ENCODE results near the gene CTTNBP2NL.
A peak's percentile ranks its signal among the peaks of the same experiment; 100 is the strongest.
"Not testable (repeated sequence)": the region's sequence is repeated elsewhere in the genome, so short reads cannot be mapped to it uniquely, and the experiment has no call there.

CTTNBP2NL gene

GRCh38 chr1:112449630-112449983 is 53.6 kb downstream of the CTTNBP2NL start:
- Histone ChIP-seq H3K27ac (ENCODE audit: low read length, poor library complexity, severe bottlenecking) (no peak overlapping the region), H3K18ac (ENCODE audit: low read depth in 1 of 2, low read length in 2 of 2) (no peak overlapping the region), H4K8ac (ENCODE audit: low read length) (no peak overlapping the region)

GRCh38 chr1:112450773-112451172 is 54.8 kb downstream of the CTTNBP2NL start:
- no peak overlapping the region for H3K27ac ChIP-seq (ENCODE audit: low read length, poor library complexity, severe bottlenecking)
- H2BK120ac ChIP-seq (ENCODE audit: low read depth, low read length): no peak overlapping the region
- no peak overlapping the region for H3K23ac ChIP-seq (ENCODE audit: low read length in 2 of 2)
- peaks cover 7% of the 10 kb centered on the region for H3K4me1 ChIP-seq (ENCODE audit: control insufficient read depth, insufficient read depth, low read depth, low read length)
- DNase-seq: no peak
- H3K14ac ChIP-seq (ENCODE audit: low read length in 2 of 2): no peak overlapping the region
- no peak overlapping the region for H2AK5ac ChIP-seq (ENCODE audit: low read length, severe bottlenecking)
- H3K9ac ChIP-seq (ENCODE audit: low read length): no peak overlapping the region
- H3K18ac ChIP-seq (ENCODE audit: low read depth in 1 of 2, low read length in 2 of 2): no peak overlapping the region
- no peak overlapping the region for H2AFZ ChIP-seq (ENCODE audit: low read depth, low read length)
- H3K4me2 ChIP-seq (ENCODE audit: low read length, poor library complexity, severe bottlenecking): no peak overlapping the region
- no peak overlapping the region for H3K4ac ChIP-seq (ENCODE audit: low read depth in 1 of 2, low read length in 2 of 2)
- no peak overlapping the region for H4K8ac ChIP-seq (ENCODE audit: low read length)
- H3K4me3 ChIP-seq (ENCODE audit: insufficient read depth in 1 of 2, low read depth in 1 of 2, low read length in 2 of 2): no peak overlapping the region
- H2BK12ac ChIP-seq (ENCODE audit: low read length in 2 of 2): no peak overlapping the region
- H3K9me3 ChIP-seq (ENCODE audit: control insufficient read depth, low read length): no peaks in the 10 kb centered on the region
- H3K79me1 ChIP-seq (replicated peaks; ENCODE audit: low read length, poor library complexity, severe bottlenecking): peaks cover 13% of the 10 kb centered on the region
- H2BK15ac ChIP-seq (ENCODE audit: low read depth, poor library complexity, severe bottlenecking): no peak overlapping the region
- H2BK5ac ChIP-seq (ENCODE audit: low read depth, low read length, poor library complexity, severe bottlenecking): no peak overlapping the region
- no peak overlapping the region for H4K91ac ChIP-seq (ENCODE audit: low read length)
- H3K27me3 ChIP-seq (ENCODE audit: control insufficient read depth in 1 of 2, insufficient read depth in 1 of 2, low read length in 2 of 2): no peaks in the 10 kb centered on the region
- peaks cover 18 to 57% of the 10 kb centered on the region in 2 experiments for H3K36me3 ChIP-seq (ENCODE audit: control insufficient read depth in 1 of 2, insufficient read depth in 2 of 2, low read depth in 1 of 2, low read length in 2 of 2)

More at GRCh38 chr1:112449630-112449983, 53.6 kb downstream of the CTTNBP2NL start:
- Histone ChIP-seq H4K91ac (ENCODE audit: low read length) (no peak overlapping the region), H3K4me1 (ENCODE audit: control insufficient read depth, insufficient read depth, low read depth, low read length) (peaks cover 7% of the 10 kb centered on the region), H2AFZ (ENCODE audit: low read depth, low read length) (no peak overlapping the region), H3K14ac (ENCODE audit: low read length in 2 of 2) (no peak overlapping the region), H3K4ac (ENCODE audit: low read depth in 1 of 2, low read length in 2 of 2) (no peak overlapping the region), H3K9ac (ENCODE audit: low read length) (no peak overlapping the region), H3K27me3 (ENCODE audit: control insufficient read depth in 1 of 2, insufficient read depth in 1 of 2, low read length in 2 of 2) (no peaks in the 10 kb centered on the region), H3K23ac (ENCODE audit: low read length in 2 of 2) (no peak overlapping the region), H2BK5ac (ENCODE audit: low read depth, low read length, poor library complexity, severe bottlenecking) (no peak overlapping the region), H3K9me3 (ENCODE audit: control insufficient read depth, low read length) (no peaks in the 10 kb centered on the region), H3K79me1 (replicated peaks; ENCODE audit: low read length, poor library complexity, severe bottlenecking) (peaks cover 13% of the 10 kb centered on the region), H2BK12ac (ENCODE audit: low read length in 2 of 2) (no peak overlapping the region), H2BK15ac (ENCODE audit: low read depth, poor library complexity, severe bottlenecking) (no peak overlapping the region), H2AK5ac (ENCODE audit: low read length, severe bottlenecking) (no peak overlapping the region), H3K36me3 (ENCODE audit: control insufficient read depth in 1 of 2, insufficient read depth in 2 of 2, low read depth in 1 of 2, low read length in 2 of 2) (peaks cover 14 to 46% of the 10 kb centered on the region in 2 experiments), H3K4me3 (ENCODE audit: insufficient read depth in 1 of 2, low read depth in 1 of 2, low read length in 2 of 2) (no peak overlapping the region), H3K4me2 (ENCODE audit: low read length, poor library complexity, severe bottlenecking) (no peak overlapping the region), H2BK120ac (ENCODE audit: low read depth, low read length) (no peak overlapping the region)
- DNase-seq: no peak

GRCh38 chr1:112451301-112451700 is 55.3 kb downstream of the CTTNBP2NL start:
- H3K4me3 ChIP-seq (ENCODE audit: insufficient read depth in 1 of 2, low read depth in 1 of 2, low read length in 2 of 2); H3K18ac ChIP-seq (ENCODE audit: low read depth in 1 of 2, low read length in 2 of 2); H3K9ac ChIP-seq (ENCODE audit: low read length); H3K4me1 ChIP-seq (ENCODE audit: control insufficient read depth, insufficient read depth, low read depth, low read length); H2BK12ac ChIP-seq (ENCODE audit: low read length in 2 of 2); H3K27me3 ChIP-seq (ENCODE audit: control insufficient read depth in 1 of 2, insufficient read depth in 1 of 2, low read length in 2 of 2); H3K27ac ChIP-seq (ENCODE audit: low read length, poor library complexity, severe bottlenecking); H2BK5ac ChIP-seq (ENCODE audit: low read depth, low read length, poor library complexity, severe bottlenecking); H3K4me2 ChIP-seq (ENCODE audit: low read length, poor library complexity, severe bottlenecking); H4K91ac ChIP-seq (ENCODE audit: low read length); H2AFZ ChIP-seq (ENCODE audit: low read depth, low read length); H3K23ac ChIP-seq (ENCODE audit: low read length in 2 of 2); H3K14ac ChIP-seq (ENCODE audit: low read length in 2 of 2); H2AK5ac ChIP-seq (ENCODE audit: low read length, severe bottlenecking); H3K9me3 ChIP-seq (ENCODE audit: control insufficient read depth, low read length); H2BK120ac ChIP-seq (ENCODE audit: low read depth, low read length); H4K8ac ChIP-seq (ENCODE audit: low read length); H3K4ac ChIP-seq (ENCODE audit: low read depth in 1 of 2, low read length in 2 of 2); H2BK15ac ChIP-seq (ENCODE audit: low read depth, poor library complexity, severe bottlenecking): not testable (repeated sequence)
- peak; percentile 38 for DNase-seq
- H3K79me1 ChIP-seq (replicated peaks; ENCODE audit: low read length, poor library complexity, severe bottlenecking): peaks cover 13% of the 10 kb centered on the region
- WGBS: 46% methylated on average over 3 of the region's 3 CpGs
- peaks cover 23 to 63% of the 10 kb centered on the region in 2 experiments for H3K36me3 ChIP-seq (ENCODE audit: control insufficient read depth in 1 of 2, insufficient read depth in 2 of 2, low read depth in 1 of 2, low read length in 2 of 2)

- DNase-seq: no peak
- WGBS: 100% methylated on average over 1 of the region's 1 CpG
- no peak overlapping the region for H3K4me3 ChIP-seq (ENCODE audit: insufficient read depth in 1 of 2, low read depth in 1 of 2, low read length in 2 of 2)
- no peak overlapping the region for H3K14ac ChIP-seq (ENCODE audit: low read length in 2 of 2)
- no peak overlapping the region for H4K91ac ChIP-seq (ENCODE audit: low read length)
- no peak overlapping the region for H3K27ac ChIP-seq (ENCODE audit: low read length, poor library complexity, severe bottlenecking)
- H3K79me1 ChIP-seq (replicated peaks; ENCODE audit: low read length, poor library complexity, severe bottlenecking): peaks cover 15% of the 10 kb centered on the region
- no peak overlapping the region for H2BK5ac ChIP-seq (ENCODE audit: low read depth, low read length, poor library complexity, severe bottlenecking)
- H2BK15ac ChIP-seq (ENCODE audit: low read depth, poor library complexity, severe bottlenecking): no peak overlapping the region
- no peak overlapping the region for H2AFZ ChIP-seq (ENCODE audit: low read depth, low read length)
- H2AK5ac ChIP-seq (ENCODE audit: low read length, severe bottlenecking): no peak overlapping the region
- H3K4me2 ChIP-seq (ENCODE audit: low read length, poor library complexity, severe bottlenecking): no peak overlapping the region
- H2BK12ac ChIP-seq (ENCODE audit: low read length in 2 of 2): no peak overlapping the region
- no peaks in the 10 kb centered on the region for H3K9me3 ChIP-seq (ENCODE audit: control insufficient read depth, low read length)
- H3K23ac ChIP-seq (ENCODE audit: low read length in 2 of 2): no peak overlapping the region
- no peak overlapping the region for H3K4ac ChIP-seq (ENCODE audit: low read depth in 1 of 2, low read length in 2 of 2)
- H2BK120ac ChIP-seq (ENCODE audit: low read depth, low read length): no peak overlapping the region
- H3K9ac ChIP-seq (ENCODE audit: low read length): no peak overlapping the region
- H3K27me3 ChIP-seq (ENCODE audit: control insufficient read depth in 1 of 2, insufficient read depth in 1 of 2, low read length in 2 of 2): no peaks in the 10 kb centered on the region
- H3K4me1 ChIP-seq (ENCODE audit: control insufficient read depth, insufficient read depth, low read depth, low read length): peaks cover 3% of the 10 kb centered on the region
- H3K36me3 ChIP-seq (ENCODE audit: control insufficient read depth in 1 of 2, insufficient read depth in 2 of 2, low read depth in 1 of 2, low read length in 2 of 2): peaks cover 34 to 75% of the 10 kb centered on the region in 2 experiments
- H3K18ac ChIP-seq (ENCODE audit: low read depth in 1 of 2, low read length in 2 of 2): no peak overlapping the region
- H4K8ac ChIP-seq (ENCODE audit: low read length): no peak overlapping the region
Observed at GRCh38 chr1:112453876-112454275, 57.9 kb downstream of the CTTNBP2NL start.

Data from mesenchymal stem cell (in vitro differentiated cells and primary cell).